ENCODE data around the gene EFTUD2.

EFTUD2 gene

GRCh38 chr17:44914698-44915271 is 15.5 kb upstream of the EFTUD2 start:
- H3K27ac ChIP-seq (ENCODE audit: poor library complexity, severe bottlenecking), result no peak overlapping the region
- H3K36me3 ChIP-seq (ENCODE audit: low read depth), result no peaks in the 10 kb centered on the region
- H3K9me3 ChIP-seq (ENCODE audit: severe bottlenecking), result no peaks in the 10 kb centered on the region
- no peak for TF ChIP-seq CTCF (IDR thresholded peaks at IDR 0.05; ENCODE audit: poor library complexity, severe bottlenecking)
- H3K4me1 ChIP-seq (ENCODE audit: insufficient read depth, poor library complexity, severe bottlenecking), result peaks cover 33% of the 10 kb centered on the region
- DNase-seq (ENCODE audit: low spot score), result no peak
- H3K27me3 ChIP-seq (ENCODE audit: insufficient read depth, poor library complexity, severe bottlenecking), result no peaks in the 10 kb centered on the region
- no peak for ATAC-seq (ENCODE audit: low read depth)
- no peak overlapping the region for H3K4me3 ChIP-seq (ENCODE audit: severe bottlenecking)

- ATAC-seq (ENCODE audit: low read depth) (no peak), DNase-seq (ENCODE audit: low spot score) (no peak)
- TF ChIP-seq CTCF (IDR thresholded peaks at IDR 0.05; ENCODE audit: poor library complexity, severe bottlenecking), result no peak
- no peaks in the 10 kb centered on the region for H3K9me3 ChIP-seq (ENCODE audit: severe bottlenecking)
- no peaks in the 10 kb centered on the region for H3K27me3 ChIP-seq (ENCODE audit: insufficient read depth, poor library complexity, severe bottlenecking)
- peaks cover 40% of the 10 kb centered on the region for H3K4me1 ChIP-seq (ENCODE audit: insufficient read depth, poor library complexity, severe bottlenecking)
- H3K36me3 ChIP-seq (ENCODE audit: low read depth), result no peaks in the 10 kb centered on the region
- no peak overlapping the region for H3K4me3 ChIP-seq (ENCODE audit: severe bottlenecking)
- no peak overlapping the region for H3K27ac ChIP-seq (ENCODE audit: poor library complexity, severe bottlenecking)
Observed at GRCh38 chr17:44914148-44914547, 14.9 kb upstream of the EFTUD2 start.

- no peak overlapping the region for H3K4me3 ChIP-seq (ENCODE audit: severe bottlenecking)
- no peak for ATAC-seq (ENCODE audit: low read depth)
Observed at GRCh38 chr17:44913676-44914075, 14.4 kb upstream of the EFTUD2 start.

GRCh38 chr17:44912763-44913544 is 13.7 kb upstream of the EFTUD2 start:
- no peak overlapping the region for H3K27ac ChIP-seq (ENCODE audit: poor library complexity, severe bottlenecking)
- no peak overlapping the region for H3K4me3 ChIP-seq (ENCODE audit: severe bottlenecking)
- DNase-seq (ENCODE audit: low spot score) (no peak), ATAC-seq (ENCODE audit: low read depth) (no peak)
- H3K36me3 ChIP-seq (ENCODE audit: low read depth), result no peaks in the 10 kb centered on the region
- peaks cover 34% of the 10 kb centered on the region for H3K4me1 ChIP-seq (ENCODE audit: insufficient read depth, poor library complexity, severe bottlenecking)
- H3K9me3 ChIP-seq (ENCODE audit: severe bottlenecking), result no peaks in the 10 kb centered on the region
- no peak for TF ChIP-seq CTCF (IDR thresholded peaks at IDR 0.05; ENCODE audit: poor library complexity, severe bottlenecking)
- H3K27me3 ChIP-seq (ENCODE audit: insufficient read depth, poor library complexity, severe bottlenecking), result no peaks in the 10 kb centered on the region

More at GRCh38 chr17:44913676-44914075, 14.4 kb upstream of the EFTUD2 start:
- no peaks in the 10 kb centered on the region for H3K9me3 ChIP-seq (ENCODE audit: severe bottlenecking)
- TF ChIP-seq CTCF (IDR thresholded peaks at IDR 0.05; ENCODE audit: poor library complexity, severe bottlenecking), result no peak
- peaks cover 41% of the 10 kb centered on the region for H3K4me1 ChIP-seq (ENCODE audit: insufficient read depth, poor library complexity, severe bottlenecking)
- DNase-seq (ENCODE audit: low spot score), result no peak
- no peaks in the 10 kb centered on the region for H3K36me3 ChIP-seq (ENCODE audit: low read depth)
- no peak overlapping the region for H3K27ac ChIP-seq (ENCODE audit: poor library complexity, severe bottlenecking)
- no peaks in the 10 kb centered on the region for H3K27me3 ChIP-seq (ENCODE audit: insufficient read depth, poor library complexity, severe bottlenecking)

Data from RWPE2 (cell line).